ENCODE data around the gene MINDY1.

Gene MINDY1

DNA sequence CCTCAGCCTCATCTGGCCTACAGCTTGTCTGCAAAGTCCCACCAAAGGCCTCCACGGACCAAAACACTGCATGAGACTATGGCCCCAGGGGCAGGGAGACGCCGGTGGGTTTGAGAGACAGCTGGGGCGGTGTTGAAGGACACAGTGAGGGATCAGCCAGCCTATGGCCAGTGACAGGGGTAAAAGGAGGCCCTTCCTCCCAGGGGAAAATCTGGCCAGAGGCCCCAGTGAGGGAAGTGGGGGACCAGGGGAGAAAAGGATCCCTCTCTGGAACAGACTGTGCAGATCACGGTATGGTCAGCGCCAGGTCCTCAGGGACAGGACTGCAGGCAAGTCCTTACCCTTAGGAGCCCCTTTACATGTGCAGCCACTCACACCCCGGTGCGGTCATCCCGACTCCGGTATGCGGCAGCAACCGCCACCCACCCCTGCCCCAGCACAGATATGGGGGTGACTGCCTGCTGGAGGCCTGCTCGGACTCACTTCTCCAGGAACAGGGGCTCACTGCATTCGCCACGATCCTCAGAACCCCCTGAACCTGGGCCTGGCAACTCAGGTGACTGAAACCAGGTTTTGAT, 33.4 kb downstream of the MINDY1 start:
- Histone ChIP-seq H3K79me1 (ENCODE audit: low read depth, low read length) (peaks cover 9% of the 10 kb centered on the region), H4K91ac (ENCODE audit: low read depth, low read length, poor library complexity) (no peak overlapping the region), H3K36me3 (replicated peaks in 1 of 2; ENCODE audit: control insufficient read depth in 2 of 2, insufficient read depth in 2 of 2, low read length in 2 of 2) (peaks cover 6 to 18% of the 10 kb centered on the region in 2 donors), H3K14ac (ENCODE audit: low read length) (peak overlapping the region; percentile 1), H3K23ac (ENCODE audit: low read depth, low read length, poor library complexity) (no peak overlapping the region), H3K4me1 (ENCODE audit: control insufficient read depth in 2 of 2, insufficient read depth in 1 of 2, low read depth in 1 of 2, low read length in 2 of 2) (peaks cover 33 to 35% of the 10 kb centered on the region in 2 donors), H2BK15ac (ENCODE audit: low read length) (peak overlapping the region; percentile 17), H3K9ac (ENCODE audit: low read depth, low read length, poor library complexity) (peak overlapping the region; percentile 96), H3K4me2 (ENCODE audit: insufficient read depth, low read length, poor library complexity, severe bottlenecking) (peak overlapping the region; percentile 89), H4K8ac (ENCODE audit: low read depth, low read length) (no peak overlapping the region), H2BK5ac (ENCODE audit: low read length) (no peak overlapping the region), H2AK5ac (ENCODE audit: low read depth, low read length) (peak overlapping the region; percentile 57), H3K27ac (replicated peaks; ENCODE audit: low read length) (no peak overlapping the region), H2AFZ (ENCODE audit: low read length) (no peak overlapping the region), H3K9me3 (replicated peaks in 1 of 2; ENCODE audit: control insufficient read depth in 2 of 2, insufficient read depth in 1 of 2, low read depth in 1 of 2, low read length in 2 of 2) (peaks cover 0 to 5% of the 10 kb centered on the region in 2 donors), H3K4ac (ENCODE audit: low read length) (peak overlapping the region; percentile 7), H3K18ac (ENCODE audit: low read length) (peak overlapping the region; percentile 96), H3K4me3 (ENCODE audit: low read length in 2 of 2) (peak overlapping the region; percentile 86 to 89), H2BK120ac (ENCODE audit: low read depth, low read length) (no peak overlapping the region), H2BK12ac (ENCODE audit: low read length) (no peak overlapping the region), H3K27me3 (ENCODE audit: control insufficient read depth in 3 of 3, insufficient read depth in 3 of 3, low read depth in 1 of 3, low read length in 3 of 3) (peaks cover 0 to 2% (median 0%) of the 10 kb centered on the region in 3 experiments)
- no peak for DNase-seq (ENCODE audit: low spot score)
- WGBS, 2 donors (ENCODE audit: extremely low coverage in 2 of 2, insufficient read length in 2 of 2, insufficient replicate concordance in 1 of 2): no CpG with 5 or more reads among the region's 15 CpGs

DNA sequence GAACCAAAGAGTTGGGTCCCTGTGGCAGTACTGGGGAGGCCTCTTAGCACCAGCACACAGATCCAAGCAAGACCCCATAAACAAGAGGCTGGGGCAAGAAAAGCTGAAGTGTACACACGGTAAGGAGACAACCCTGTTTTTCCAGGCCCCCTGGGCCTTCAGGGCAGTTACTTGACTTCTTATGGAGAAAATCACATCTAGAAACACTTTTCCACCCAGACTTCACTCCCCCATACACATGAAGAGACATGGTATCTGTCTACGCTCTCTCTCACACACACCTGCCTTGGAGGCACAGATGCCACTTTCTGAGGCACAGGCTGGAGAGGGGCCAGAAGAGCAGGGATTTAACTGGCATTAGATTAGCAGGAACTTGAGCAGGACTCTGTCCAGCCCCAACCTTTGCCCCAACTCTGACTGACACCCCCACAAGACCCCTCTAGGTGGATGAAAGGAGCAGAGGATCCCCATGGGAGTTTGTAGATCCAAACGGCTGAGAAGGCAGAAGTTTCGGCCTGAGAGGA, 34.2 kb downstream of the MINDY1 start:
- peak overlapping the region; percentile 63 for H3K27ac ChIP-seq (replicated peaks; ENCODE audit: low read length)
- H3K9me3 ChIP-seq (replicated peaks in 1 of 2; ENCODE audit: control insufficient read depth in 2 of 2, insufficient read depth in 1 of 2, low read depth in 1 of 2, low read length in 2 of 2): peaks cover 0 to 5% of the 10 kb centered on the region in 2 donors

DNA sequence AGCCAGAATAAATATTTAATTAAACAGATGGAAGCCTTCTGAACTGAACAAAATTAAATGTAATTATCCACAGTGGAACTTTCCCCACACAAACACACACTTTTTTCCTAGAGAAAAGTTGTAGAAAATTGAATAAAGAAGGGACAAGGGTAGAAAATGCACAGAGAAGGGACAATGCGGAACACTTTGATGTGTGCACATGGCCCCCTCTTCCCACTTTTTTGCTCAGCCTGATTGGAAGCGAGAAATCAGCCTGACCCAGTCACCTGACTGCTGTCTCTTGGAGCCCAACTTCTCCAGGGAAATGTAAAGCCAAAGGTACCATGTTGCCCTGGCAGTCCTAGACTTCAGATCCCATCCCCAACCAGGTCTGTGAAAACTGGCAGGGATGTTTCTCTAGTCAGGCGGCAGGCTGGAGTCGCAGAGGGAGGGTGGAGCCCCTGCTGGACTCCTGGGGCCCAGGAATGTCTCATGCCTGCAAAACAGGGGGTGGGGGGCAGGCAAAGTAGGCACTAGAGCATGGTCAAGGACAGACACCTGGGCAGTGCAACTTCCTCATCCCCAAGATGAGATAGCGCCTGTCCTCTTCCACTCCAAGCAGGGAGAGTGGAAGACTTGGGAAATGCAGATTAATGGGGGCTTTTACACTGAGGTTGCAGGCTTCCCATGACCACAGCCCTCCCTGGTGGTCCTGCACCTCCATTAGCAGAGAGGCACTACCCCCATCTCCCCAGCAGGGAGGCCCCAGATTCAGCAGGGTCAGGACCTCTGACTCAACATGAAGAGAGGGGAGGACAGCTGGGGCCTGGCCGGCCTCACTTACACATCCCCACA, 34.9 kb downstream of the MINDY1 start:
- H3K18ac ChIP-seq (ENCODE audit: low read length): peak overlapping the region; percentile 54
- no peak for DNase-seq (ENCODE audit: low spot score)
- H3K27me3 ChIP-seq (ENCODE audit: control insufficient read depth in 3 of 3, insufficient read depth in 3 of 3, low read depth in 1 of 3, low read length in 3 of 3): peaks cover 0 to 1% (median 0%) of the 10 kb centered on the region in 3 experiments
- H3K9me3 ChIP-seq (replicated peaks in 1 of 2; ENCODE audit: control insufficient read depth in 2 of 2, insufficient read depth in 1 of 2, low read depth in 1 of 2, low read length in 2 of 2): peaks cover 0 to 5% of the 10 kb centered on the region in 2 donors
- H2AK5ac ChIP-seq (ENCODE audit: low read depth, low read length): no peak overlapping the region
- H3K27ac ChIP-seq (replicated peaks; ENCODE audit: low read length): peak overlapping the region; percentile 63
- no peak overlapping the region for H3K4ac ChIP-seq (ENCODE audit: low read length)
- no peak overlapping the region for H4K91ac ChIP-seq (ENCODE audit: low read depth, low read length, poor library complexity)
- no CpG with 5 or more reads among the region's 6 CpGs for WGBS, 2 donors (ENCODE audit: extremely low coverage in 2 of 2, insufficient read length in 2 of 2, insufficient replicate concordance in 1 of 2)
- peak overlapping the region; percentile 1 to 36 for H3K4me3 ChIP-seq (ENCODE audit: low read length in 2 of 2)
- H3K79me1 ChIP-seq (ENCODE audit: low read depth, low read length): peaks cover 9% of the 10 kb centered on the region
- H2AFZ ChIP-seq (ENCODE audit: low read length): no peak overlapping the region
- no peak overlapping the region for H3K23ac ChIP-seq (ENCODE audit: low read depth, low read length, poor library complexity)
- H3K9ac ChIP-seq (ENCODE audit: low read depth, low read length, poor library complexity): no peak overlapping the region
- peaks cover 21 to 33% of the 10 kb centered on the region in 2 donors for H3K36me3 ChIP-seq (replicated peaks in 1 of 2; ENCODE audit: control insufficient read depth in 2 of 2, insufficient read depth in 2 of 2, low read length in 2 of 2)
- H4K8ac ChIP-seq (ENCODE audit: low read depth, low read length): no peak overlapping the region
- H3K4me2 ChIP-seq (ENCODE audit: insufficient read depth, low read length, poor library complexity, severe bottlenecking): peak overlapping the region; percentile 51
- no peak overlapping the region for H3K14ac ChIP-seq (ENCODE audit: low read length)
- H2BK12ac ChIP-seq (ENCODE audit: low read length): no peak overlapping the region
- peak overlapping the region; percentile 4 for H2BK5ac ChIP-seq (ENCODE audit: low read length)
- peaks cover 31 to 33% of the 10 kb centered on the region in 2 donors for H3K4me1 ChIP-seq (ENCODE audit: control insufficient read depth in 2 of 2, insufficient read depth in 1 of 2, low read depth in 1 of 2, low read length in 2 of 2)
- H2BK15ac ChIP-seq (ENCODE audit: low read length): no peak overlapping the region
- no peak overlapping the region for H2BK120ac ChIP-seq (ENCODE audit: low read depth, low read length)

More for the DNA sequence above, 34.2 kb downstream of the MINDY1 start:
- Histone ChIP-seq H2AFZ (ENCODE audit: low read length) (no peak overlapping the region), H3K4me3 (ENCODE audit: low read length in 2 of 2) (peak overlapping the region in 1 of 2 donors; percentile 86), H3K36me3 (replicated peaks in 1 of 2; ENCODE audit: control insufficient read depth in 2 of 2, insufficient read depth in 2 of 2, low read length in 2 of 2) (peaks cover 15 to 27% of the 10 kb centered on the region in 2 donors), H3K27me3 (ENCODE audit: control insufficient read depth in 3 of 3, insufficient read depth in 3 of 3, low read depth in 1 of 3, low read length in 3 of 3) (peaks cover 0 to 2% (median 0%) of the 10 kb centered on the region in 3 experiments), H3K4me1 (ENCODE audit: control insufficient read depth in 2 of 2, insufficient read depth in 1 of 2, low read depth in 1 of 2, low read length in 2 of 2) (peaks cover 33 to 35% of the 10 kb centered on the region in 2 donors), H2AK5ac (ENCODE audit: low read depth, low read length) (no peak overlapping the region), H3K18ac (ENCODE audit: low read length) (no peak overlapping the region), H2BK15ac (ENCODE audit: low read length) (no peak overlapping the region), H3K9ac (ENCODE audit: low read depth, low read length, poor library complexity) (no peak overlapping the region), H4K8ac (ENCODE audit: low read depth, low read length) (no peak overlapping the region), H3K23ac (ENCODE audit: low read depth, low read length, poor library complexity) (no peak overlapping the region), H2BK120ac (ENCODE audit: low read depth, low read length) (no peak overlapping the region), H2BK5ac (ENCODE audit: low read length) (peak overlapping the region; percentile 4), H3K4ac (ENCODE audit: low read length) (no peak overlapping the region), H4K91ac (ENCODE audit: low read depth, low read length, poor library complexity) (no peak overlapping the region), H3K4me2 (ENCODE audit: insufficient read depth, low read length, poor library complexity, severe bottlenecking) (no peak overlapping the region), H3K14ac (ENCODE audit: low read length) (no peak overlapping the region), H2BK12ac (ENCODE audit: low read length) (no peak overlapping the region), H3K79me1 (ENCODE audit: low read depth, low read length) (peaks cover 9% of the 10 kb centered on the region)
- no peak for DNase-seq (ENCODE audit: low spot score)
- no CpG with 5 or more reads among the region's 4 CpGs for WGBS, 2 donors (ENCODE audit: extremely low coverage in 2 of 2, insufficient read length in 2 of 2, insufficient replicate concordance in 1 of 2)
